DND-41 (cell line): Measurements from ENCODE around the gene NUDT16.

Experiments used
- ATAC-seq: fragments of 200-7000 bp; cut with Tn5 transposase; 3 replicates; pipeline ENCODE4 v1.9.1; 2021; ENCODE audit warnings: low read depth; ENCODE audit not compliant: insufficient read depth
- DNase-seq: peaks from one replicate; pipeline ENCODE4 v3.0.0-alpha.2; 2020
- H2AFZ ChIP-seq: 2 replicates; pipeline ENCODE4 v1.6.0; 2012; ENCODE audit warnings: low read depth, low read length
- H3K27ac ChIP-seq: 2 replicates; pipeline ENCODE4 v1.5.1; 2012; ENCODE audit warnings: low read length, inconsistent platforms
- H3K27me3 ChIP-seq: fragments of 200-600 bp; sonication (generic); 2 replicates; pipeline ENCODE4 v1.6.0; 2012; ENCODE audit warnings: low read length, mild to moderate bottlenecking, inconsistent platforms; ENCODE audit not compliant: insufficient read depth, poor library complexity
- H3K36me3 ChIP-seq: 2 replicates; pipeline ENCODE4 v1.5.1; 2012; ENCODE audit warnings: low read length, inconsistent platforms; ENCODE audit not compliant: insufficient read depth
- H3K4me1 ChIP-seq: 2 replicates; pipeline ENCODE4 v1.5.1; 2012; ENCODE audit warnings: mild to moderate bottlenecking, low read length; ENCODE audit not compliant: insufficient read depth
- H3K4me2 ChIP-seq: 2 replicates; pipeline ENCODE4 v1.6.0; 2012; ENCODE audit warnings: mild to moderate bottlenecking, moderate library complexity, low read length, inconsistent platforms; ENCODE audit not compliant: insufficient read depth
- H3K4me3 ChIP-seq, 2 experiments: fragments of 200-600 bp in 1 of 2; shearing (Covaris generic) in 1 of 2; 2 replicates each; pipeline ENCODE4 v1.5.1; 2012 to 2016; ENCODE audit warnings: inconsistent platforms in 2 of 2, low read length in 2 of 2, mild to moderate bottlenecking in 2 of 2, low read depth in 1 of 2, moderate library complexity in 1 of 2
- H3K79me2 ChIP-seq: 2 replicates; pipeline ENCODE4 v1.6.0; 2012; ENCODE audit warnings: low read length, inconsistent platforms; ENCODE audit not compliant: insufficient read depth
- H3K9ac ChIP-seq: 2 replicates; pipeline ENCODE4 v1.6.0; 2012; ENCODE audit warnings: low read depth, mild to moderate bottlenecking, inconsistent platforms, low read length, moderate library complexity
- H3K9me3 ChIP-seq: 2 replicates; pipeline ENCODE4 v1.5.1; 2012; ENCODE audit warnings: low read length, moderate library complexity, mild to moderate bottlenecking, inconsistent platforms; ENCODE audit not compliant: insufficient read depth, severe bottlenecking
- H4K20me1 ChIP-seq: 2 replicates; pipeline ENCODE4 v1.6.0; 2012; ENCODE audit warnings: low read length; ENCODE audit not compliant: insufficient read depth
- CTCF ChIP-seq: IDR thresholded peaks from 2 replicates; pipeline ENCODE4 v1.5.1; 2012; ENCODE audit warnings: borderline replicate concordance, low read length, moderate library complexity, mild to moderate bottlenecking; ENCODE audit not compliant: poor library complexity, severe bottlenecking; ENCODE audit errors: extremely low read depth
- EZH2 ChIP-seq: IDR thresholded peaks from 3 replicates; pipeline ENCODE4 v1.6.1; 2012; ENCODE audit warnings: borderline replicate concordance, low read depth, mild to moderate bottlenecking, moderate library complexity, low read length, inconsistent platforms; ENCODE audit not compliant: severe bottlenecking

The NUDT16 gene

GRCh38 chr3:131348911-131349310 is 32.7 kb upstream of the NUDT16 start:
- H3K4me1 ChIP-seq = no peaks in the 10 kb centered on the region
- no peaks in the 10 kb centered on the region for H4K20me1 ChIP-seq
- H3K36me3 ChIP-seq = no peaks in the 10 kb centered on the region
- no peak overlapping the region for H2AFZ ChIP-seq
- H3K4me3 ChIP-seq = no peak overlapping the region
- no peak for TF ChIP-seq EZH2
- TF ChIP-seq CTCF = no peak
- DNase-seq = no peak
- no peak overlapping the region for H3K27ac ChIP-seq
- H3K27me3 ChIP-seq = no peaks in the 10 kb centered on the region
- no peaks in the 10 kb centered on the region for H3K79me2 ChIP-seq
- no peaks in the 10 kb centered on the region for H3K9me3 ChIP-seq
- no peak overlapping the region for H3K9ac ChIP-seq
- no peak for ATAC-seq
- H3K4me2 ChIP-seq = no peak overlapping the region

- H3K4me1 ChIP-seq = no peaks in the 10 kb centered on the region
- ATAC-seq (no peak), DNase-seq (no peak)
- H3K27ac ChIP-seq = no peak overlapping the region
- H3K9ac ChIP-seq = no peak overlapping the region
- TF ChIP-seq CTCF = no peak
- no peak for TF ChIP-seq EZH2
- no peak overlapping the region for H3K4me2 ChIP-seq
- no peaks in the 10 kb centered on the region for H3K79me2 ChIP-seq
- H3K36me3 ChIP-seq = no peaks in the 10 kb centered on the region
- no peaks in the 10 kb centered on the region for H3K9me3 ChIP-seq
- H3K27me3 ChIP-seq = no peaks in the 10 kb centered on the region
- no peak overlapping the region for H2AFZ ChIP-seq
- no peak overlapping the region for H3K4me3 ChIP-seq
- H4K20me1 ChIP-seq = no peaks in the 10 kb centered on the region
Measured at GRCh38 chr3:131349454-131349853, 32.1 kb upstream of the NUDT16 start.

GRCh38 chr3:131349946-131350347 is 31.6 kb upstream of the NUDT16 start:
- Histone ChIP-seq H3K36me3 (no peaks in the 10 kb centered on the region), H3K4me1 (no peaks in the 10 kb centered on the region), H3K27me3 (no peaks in the 10 kb centered on the region), H3K4me3 (no peak overlapping the region), H4K20me1 (no peaks in the 10 kb centered on the region), H3K9me3 (no peaks in the 10 kb centered on the region), H3K27ac (no peak overlapping the region), H3K4me2 (no peak overlapping the region), H2AFZ (no peak overlapping the region), H3K79me2 (no peaks in the 10 kb centered on the region), H3K9ac (no peak overlapping the region)
- ATAC-seq (no peak), DNase-seq (no peak)
- TF ChIP-seq EZH2 = no peak
- TF ChIP-seq CTCF = no peak

GRCh38 chr3:131350506-131350905 is 31.1 kb upstream of the NUDT16 start:
- no peak overlapping the region for H3K4me3 ChIP-seq
- no peak overlapping the region for H3K9ac ChIP-seq
- H3K36me3 ChIP-seq = no peaks in the 10 kb centered on the region
- H4K20me1 ChIP-seq = no peaks in the 10 kb centered on the region
- H2AFZ ChIP-seq = no peak overlapping the region
- DNase-seq (no peak), ATAC-seq (no peak)
- H3K4me2 ChIP-seq = no peak overlapping the region
- H3K27ac ChIP-seq = no peak overlapping the region
- no peaks in the 10 kb centered on the region for H3K4me1 ChIP-seq
- H3K9me3 ChIP-seq = no peaks in the 10 kb centered on the region
- no peaks in the 10 kb centered on the region for H3K27me3 ChIP-seq
- H3K79me2 ChIP-seq = no peaks in the 10 kb centered on the region
- TF ChIP-seq EZH2 (no peak), CTCF (no peak)
